AML-193 (cell line): Measurements from ENCODE around the gene U2AF2.

Source experiments
- DNase-seq, 2 experiments: peaks; one replicate each; lab custom pipeline; 2025; lab: John Stamatoyannopoulos, UW

Gene U2AF2

DNA sequence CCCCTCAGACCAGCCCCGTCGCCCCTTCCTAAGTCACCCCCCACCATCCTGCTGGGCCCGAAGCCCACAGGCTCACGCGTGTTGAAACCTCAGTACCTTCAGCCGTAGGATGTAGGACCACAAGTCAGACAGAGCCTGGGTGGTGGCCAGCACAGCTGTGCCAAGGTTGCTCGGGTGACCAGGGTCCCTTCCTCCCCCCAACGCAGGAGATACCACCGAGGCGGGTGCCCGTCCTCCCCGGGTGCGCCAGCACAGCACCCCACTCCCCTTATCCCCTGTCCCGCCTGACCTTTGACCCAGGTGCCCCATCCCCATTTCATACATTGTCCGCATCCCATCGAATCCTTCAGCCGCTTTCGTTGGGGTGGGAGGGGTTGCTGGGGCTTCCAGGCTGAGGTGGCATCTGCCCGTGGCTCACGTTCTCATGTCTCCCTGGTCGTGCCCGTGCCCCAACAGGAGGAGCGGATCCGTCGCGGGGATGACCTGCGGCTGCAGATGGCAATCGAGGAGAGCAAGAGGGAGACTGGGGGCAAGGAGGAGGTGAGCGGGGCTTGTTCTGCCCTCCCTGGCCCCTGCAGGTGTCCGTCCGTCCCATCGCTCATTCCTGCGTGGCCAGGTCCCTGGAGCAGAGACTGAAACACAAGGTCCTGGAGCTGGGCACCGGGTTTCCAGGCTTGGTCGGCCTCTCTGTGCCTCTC, 34.7 kb downstream of the U2AF2 start:
- no peak for DNase-seq

DNA sequence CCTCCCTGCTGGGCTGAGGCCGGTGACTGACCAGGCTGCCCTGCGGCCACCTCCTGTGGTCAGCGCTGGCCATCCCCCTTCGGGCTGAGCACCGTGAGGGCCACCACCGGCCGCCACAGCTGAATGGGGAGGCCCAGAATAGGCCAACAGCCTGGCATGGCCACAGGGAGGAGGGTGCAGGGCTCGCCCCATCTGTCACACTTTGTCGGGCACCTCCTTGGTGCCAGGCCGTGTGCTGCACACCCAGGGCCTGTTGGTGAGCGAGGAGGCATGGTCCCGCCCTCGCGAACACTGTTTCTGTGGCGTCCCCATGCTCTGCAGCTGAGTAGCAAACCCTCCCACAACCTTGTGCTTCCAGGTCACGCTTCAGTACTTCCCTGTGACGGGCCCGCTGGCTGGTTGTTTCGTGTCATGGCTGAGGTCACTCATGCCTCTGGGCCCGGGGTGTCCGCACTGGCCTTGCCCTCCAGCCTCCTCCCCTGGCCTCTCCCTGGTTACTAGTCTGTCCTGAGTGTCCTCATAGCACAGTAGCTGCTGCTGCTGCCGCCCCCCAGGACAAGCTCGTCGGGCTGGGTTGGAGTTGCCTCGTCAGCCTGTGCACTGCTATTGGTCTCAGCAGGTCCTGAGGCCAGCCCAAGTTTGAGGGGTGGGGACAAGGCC, 35.4 kb downstream of the U2AF2 start:
- DNase-seq, result no peak

DNA sequence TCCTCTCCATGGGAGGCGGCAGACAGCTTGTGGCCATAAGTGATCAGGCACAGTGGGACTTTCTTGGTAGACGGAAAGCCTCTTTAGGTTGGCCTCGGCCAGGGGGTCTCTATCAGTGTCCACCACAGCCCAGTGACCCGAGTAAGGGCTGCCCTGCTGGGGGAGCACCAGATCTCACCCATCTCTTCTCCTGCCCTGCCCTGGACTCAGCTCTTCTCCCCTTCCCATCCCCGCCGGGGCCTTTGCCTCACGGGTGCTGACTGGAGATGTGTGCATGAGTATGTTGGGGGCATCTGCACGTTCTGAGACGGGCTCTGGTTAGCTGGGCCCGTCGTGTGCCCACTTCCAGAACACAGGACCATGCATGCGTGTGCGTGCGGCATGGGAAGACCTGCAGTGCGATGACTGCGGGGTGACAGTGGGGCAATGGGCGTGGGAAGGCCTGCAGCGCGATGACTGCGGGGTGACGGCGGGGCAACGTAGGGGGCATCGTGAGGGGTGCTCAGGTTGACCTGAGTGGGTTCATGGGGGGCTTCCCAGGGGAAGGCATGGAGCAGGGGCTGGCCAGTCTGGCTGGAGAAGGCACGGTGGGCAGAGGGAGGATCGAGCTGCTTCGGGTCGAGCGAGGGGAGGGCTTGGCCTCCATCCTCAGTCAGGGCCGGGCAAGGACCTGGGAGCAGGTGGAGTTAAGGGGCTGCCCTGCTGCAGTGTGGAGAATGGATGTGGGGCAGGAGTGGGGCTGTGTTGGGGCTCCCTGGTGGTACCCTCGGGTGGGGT, 36.1 kb downstream of the U2AF2 start:
- DNase-seq, result no peak

- no peak for DNase-seq
Measured at GRCh38 chr19:55691561-55692481, 37.0 kb downstream of the U2AF2 start.

GRCh38 chr19:55692681-55693081, 37.8 kb downstream of the U2AF2 start:
- no peak for DNase-seq

DNA sequence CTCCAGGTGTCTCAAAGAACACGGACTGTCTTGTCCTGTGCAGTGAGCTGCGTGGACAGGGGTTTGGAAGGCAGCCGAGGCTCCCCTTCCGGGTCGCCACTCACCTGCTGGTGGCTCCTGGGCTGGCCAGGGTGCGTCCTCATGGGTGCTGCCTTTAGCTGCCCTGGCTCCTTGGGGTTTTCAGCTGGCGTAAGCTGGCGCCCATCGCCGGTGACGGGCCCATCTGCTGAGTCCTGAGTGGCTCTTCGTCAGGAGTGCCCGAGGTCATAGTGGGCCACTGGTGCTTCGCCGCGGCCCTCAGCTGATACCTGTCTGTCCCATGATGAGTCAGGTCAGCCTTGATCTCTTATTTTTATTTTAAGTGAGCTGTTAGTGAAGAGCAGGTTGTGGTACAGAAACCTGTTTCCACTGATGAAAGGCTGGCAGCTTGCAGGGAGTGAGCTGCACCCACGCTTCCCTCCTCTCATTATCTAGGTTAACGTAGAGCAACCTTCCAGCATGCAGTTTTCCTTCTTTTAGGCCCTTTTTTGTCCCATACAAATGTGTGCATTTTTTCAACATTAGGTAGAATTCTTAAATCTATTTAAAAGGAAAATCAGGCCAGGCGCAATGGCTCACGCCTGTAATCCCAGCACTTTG, 38.6 kb downstream of the U2AF2 start:
- DNase-seq, result no peak

- DNase-seq, result no peak
Measured at GRCh38 chr19:55694241-55694655, 39.4 kb downstream of the U2AF2 start.

DNA sequence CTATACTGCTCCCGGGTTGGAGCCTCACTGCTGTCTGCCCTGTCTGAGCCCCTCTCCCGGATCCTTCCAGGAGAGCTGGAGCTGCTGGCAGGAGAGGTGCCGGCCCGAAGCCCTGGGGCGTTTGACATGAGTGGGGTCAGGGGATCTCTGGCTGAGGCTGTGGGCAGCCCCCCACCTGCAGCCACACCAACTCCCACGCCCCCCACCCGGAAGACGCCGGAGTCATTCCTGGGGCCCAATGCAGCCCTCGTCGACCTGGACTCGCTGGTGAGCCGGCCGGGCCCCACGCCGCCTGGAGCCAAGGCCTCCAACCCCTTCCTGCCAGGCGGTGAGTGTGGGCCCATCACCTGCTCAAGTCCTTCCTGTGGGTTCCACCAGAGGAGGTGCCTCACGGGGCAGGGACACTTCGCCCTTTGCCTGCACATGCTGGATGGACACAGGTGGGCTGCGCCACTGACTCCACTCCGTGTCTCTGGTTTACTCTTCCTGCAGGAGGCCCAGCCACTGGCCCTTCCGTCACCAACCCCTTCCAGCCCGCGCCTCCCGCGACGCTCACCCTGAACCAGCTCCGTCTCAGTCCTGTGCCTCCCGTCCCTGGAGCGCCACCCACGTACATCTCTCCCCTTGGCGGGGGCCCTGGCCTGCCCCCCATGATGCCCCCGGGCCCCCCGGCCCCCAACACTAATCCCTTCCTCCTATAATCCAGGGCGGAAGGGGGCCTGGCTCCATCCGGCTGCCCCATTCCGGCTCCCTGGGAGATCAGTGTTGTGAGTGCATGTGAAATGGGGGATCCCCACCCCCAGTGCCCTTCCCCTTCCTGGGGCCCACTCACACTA, 40.0 kb downstream of the U2AF2 start:
- DNase-seq, result no peak

DNA sequence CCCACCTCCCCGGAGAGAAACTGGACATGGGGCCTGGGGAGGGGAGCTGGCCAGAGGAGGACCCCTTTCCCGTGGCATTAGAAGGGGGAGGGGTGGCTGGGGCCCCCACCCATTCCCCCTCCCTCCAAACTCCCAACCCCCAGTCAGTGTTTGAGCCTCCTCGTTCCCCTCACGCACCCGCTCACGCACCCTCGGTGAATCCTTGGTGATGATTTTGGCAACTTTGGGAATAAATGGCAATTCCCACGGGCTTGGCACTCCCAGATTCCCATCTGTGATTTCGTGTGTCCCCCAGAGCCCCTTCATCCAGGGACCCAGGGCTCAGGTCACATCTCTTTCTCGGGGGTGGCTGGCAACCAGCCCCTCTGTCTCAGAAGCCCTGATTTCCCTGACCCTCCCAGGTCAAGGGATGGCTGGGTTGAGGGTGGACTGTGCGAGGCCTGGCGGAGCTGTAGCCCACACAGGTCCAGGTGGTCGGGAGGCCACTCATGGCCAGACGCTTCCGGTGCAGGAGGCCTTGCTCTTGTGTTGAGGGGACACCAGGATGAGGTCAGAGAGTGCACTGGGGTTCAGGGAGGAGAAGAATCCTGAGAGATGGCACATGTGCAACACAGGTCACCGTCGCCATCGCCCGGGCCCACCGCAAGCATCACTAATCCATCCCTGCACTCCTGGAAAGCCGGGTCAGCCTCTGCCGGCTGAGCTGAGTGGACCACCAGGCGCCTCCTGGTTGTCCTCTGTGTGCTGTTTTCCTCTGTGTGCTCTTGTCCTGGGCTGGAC, 40.9 kb downstream of the U2AF2 start:
- DNase-seq, result no peak

DNA sequence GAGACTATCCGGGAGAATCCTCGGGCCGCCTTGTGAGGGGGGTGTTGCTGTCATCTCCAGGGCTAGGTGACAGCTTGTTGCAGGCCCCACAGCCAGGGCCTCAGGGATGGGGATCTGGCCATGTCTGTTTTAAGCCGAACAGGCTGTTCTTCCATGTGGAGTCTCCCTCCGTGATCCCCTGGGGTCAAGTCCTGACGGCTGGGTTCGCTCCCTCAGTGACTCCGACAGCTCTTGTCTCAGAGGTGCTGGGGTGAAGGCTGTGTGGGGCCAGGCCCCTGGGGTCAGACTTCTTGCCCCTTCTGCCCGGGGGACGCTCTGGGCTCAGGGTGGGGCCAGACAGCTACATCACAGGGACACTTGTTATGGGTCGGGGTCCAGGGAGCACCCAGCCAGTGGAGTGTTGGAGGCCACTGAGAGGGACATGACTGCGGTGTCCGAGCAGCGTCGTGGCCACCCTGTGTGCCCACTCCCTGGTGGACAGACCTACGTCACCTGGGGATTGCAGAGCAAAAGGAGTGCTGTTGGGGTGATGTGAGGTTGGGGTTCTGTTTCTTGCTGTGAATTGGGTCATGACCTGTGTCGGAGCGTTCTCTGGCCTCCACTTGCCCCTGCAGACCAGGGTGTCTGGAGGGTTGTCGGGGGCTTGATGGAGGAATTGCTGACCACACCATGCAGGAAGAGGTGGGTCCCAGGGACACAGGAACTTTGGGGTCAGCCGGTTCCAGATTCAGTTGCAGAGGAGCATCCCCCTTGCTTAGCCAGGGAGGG, 41.6 kb downstream of the U2AF2 start:
- no peak for DNase-seq

DNA sequence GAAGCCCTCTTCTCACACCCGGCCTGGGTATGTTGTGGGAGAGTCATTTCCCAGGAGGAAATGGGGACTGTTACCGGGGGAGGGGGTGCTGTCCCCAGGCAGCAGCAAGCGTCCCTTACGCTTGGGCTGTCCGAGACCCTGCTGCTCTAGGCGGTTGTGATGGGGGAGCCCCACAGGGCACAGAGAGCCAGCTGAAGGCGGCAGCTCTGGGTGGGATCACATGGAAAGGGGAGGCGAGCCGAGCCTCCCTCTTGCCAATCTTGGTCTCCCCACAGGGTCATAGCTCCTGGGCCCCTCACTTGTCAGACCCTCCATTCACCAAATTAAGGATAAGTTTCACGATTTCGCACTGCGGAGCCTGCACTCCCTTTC, 42.2 kb downstream of the U2AF2 start:
- no peak for DNase-seq

DNA sequence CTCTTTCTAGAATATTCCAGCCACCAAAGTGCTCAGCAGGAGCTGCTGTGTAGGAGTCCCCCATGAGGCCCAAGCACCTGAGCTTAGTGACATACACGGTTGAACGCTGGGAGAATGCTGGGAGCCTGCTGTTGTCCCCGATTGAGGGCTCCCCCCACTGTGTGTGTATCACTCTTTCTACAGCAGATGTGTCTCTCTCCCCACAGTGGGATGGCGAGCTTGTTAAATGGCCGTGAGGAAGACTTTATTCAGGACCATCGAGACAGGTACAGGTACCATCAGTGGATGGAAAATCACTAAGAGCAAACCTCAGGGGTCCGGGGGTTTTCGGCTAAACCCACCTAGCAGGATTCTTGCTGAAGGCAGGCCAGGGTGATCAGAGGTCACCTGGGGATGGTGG, 42.9 kb downstream of the U2AF2 start:
- no peak for DNase-seq

DNA sequence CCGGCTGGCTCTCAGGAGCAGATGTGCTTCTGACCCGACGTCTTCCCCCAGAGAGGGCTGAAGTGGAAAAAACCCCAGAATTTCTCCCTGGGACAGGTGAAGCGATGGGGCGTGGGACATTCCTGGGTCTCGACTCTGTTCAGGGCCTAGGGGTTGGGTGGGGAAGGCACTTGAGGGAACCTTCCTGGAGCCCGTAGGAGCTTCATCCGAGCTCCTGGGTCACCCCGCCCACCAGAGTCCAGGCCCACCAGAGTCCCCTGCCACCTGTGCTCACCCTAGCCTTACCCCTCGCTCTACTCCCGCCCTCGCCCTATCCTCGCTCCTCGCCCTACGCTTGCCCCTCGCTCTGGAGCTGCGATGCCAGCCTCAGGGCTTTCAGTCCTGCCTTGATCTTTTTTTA, 43.4 kb downstream of the U2AF2 start:
- no peak for DNase-seq

DNA sequence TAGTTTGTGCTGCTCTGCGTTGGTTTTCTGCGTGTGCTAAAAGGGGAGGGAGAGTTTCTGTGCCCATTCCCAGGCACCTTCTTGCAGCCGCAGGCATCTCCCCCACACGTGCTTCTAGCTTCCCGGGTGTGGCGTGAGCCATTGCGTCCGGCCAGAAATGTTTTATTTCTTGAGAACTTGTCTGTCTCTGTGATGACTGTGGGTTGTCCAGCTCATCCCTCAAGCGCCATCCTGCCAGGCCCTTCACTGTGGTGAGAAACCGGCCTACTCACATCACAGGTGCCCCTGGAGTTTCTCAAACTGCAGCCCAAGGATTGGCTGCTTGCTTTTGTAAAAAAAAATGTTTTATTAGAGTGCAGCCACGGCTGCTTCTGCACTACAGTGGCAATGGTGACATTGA, 44.4 kb downstream of the U2AF2 start:
- no peak for DNase-seq

- no peak for DNase-seq
Measured at GRCh38 chr19:55700813-55701212, 46.0 kb downstream of the U2AF2 start.

DNA sequence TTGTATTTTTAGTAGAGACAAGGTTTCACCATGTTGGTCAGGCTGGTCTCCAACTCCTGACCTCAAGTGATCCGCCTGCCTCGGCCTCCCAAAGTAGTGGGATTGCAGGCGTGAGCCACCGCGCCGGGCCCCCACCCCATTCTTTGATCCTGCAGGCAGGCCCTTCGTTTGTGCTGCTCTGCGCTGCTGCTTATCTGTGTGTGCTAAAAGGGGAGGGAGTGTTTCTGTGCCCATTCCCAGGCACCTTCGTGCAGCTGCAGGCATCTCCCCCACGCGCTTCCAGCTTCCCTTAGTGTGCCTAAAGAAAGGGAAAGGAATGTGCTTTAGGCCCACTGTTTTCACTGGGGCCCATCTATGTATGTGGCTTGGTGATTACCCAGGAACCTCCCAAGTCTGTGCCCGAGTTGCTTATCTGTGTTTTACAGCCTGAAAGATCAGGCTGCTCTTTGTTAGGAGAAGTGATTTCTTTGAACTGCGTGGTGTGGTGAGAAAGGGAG, 47.3 kb downstream of the U2AF2 start:
- no peak for DNase-seq

DNA sequence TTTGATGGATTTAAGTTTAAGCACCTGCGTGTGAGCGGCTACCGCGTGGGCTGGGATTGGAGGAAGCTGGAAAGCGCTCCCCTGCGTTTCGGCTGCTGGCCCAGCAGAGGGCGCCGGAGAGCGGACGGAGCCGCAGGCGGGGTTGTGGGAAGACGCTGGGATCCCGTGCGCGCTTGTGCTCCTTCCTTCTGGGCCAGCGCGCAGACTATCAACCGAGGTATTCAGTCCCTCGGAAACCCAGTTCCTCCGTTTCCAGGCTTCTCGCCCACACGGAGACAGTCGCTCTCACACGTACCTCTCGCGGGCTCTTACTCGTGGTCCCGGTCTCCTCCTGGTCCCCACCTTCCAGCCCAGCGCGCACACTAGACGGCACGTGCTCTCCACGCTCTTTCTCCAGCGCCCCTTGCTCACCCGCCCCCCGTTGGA, 49.0 kb downstream of the U2AF2 start:
- DNase-seq, result no peak

DNA sequence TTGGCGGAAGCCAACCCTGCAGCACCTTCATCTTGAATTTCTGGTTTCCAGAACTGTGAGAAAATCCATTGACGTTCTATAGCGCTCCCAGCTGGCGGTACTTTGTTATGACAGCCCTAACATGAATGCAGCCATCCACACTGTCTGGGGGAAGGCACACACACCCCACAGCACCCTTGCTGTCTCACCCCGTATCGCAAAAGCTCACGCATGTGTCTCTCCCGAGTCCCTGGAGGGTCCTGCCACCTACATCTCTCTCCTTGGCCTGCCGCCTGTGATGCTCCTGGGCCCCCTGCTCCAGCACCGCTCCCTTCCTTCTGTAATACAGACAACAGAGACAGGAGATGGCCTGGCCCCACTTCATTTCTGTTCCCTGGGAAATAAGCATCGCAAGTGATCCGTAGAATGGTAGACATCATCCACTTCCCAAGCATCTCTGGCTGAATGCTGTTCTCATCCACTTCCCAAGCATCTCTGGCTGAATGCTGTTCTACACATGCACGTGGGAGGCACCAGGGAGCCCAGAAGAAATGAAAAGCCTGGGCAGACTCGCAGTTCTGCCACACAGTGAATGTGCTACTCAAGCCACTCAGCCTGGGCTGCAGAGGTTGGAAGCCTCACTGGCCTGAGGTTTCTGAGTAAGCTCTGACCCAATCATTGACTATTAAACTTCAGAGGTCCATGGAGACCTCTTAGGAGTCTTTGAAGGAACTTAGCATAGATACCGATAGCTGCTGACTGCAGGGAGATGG, 49.8 kb downstream of the U2AF2 start:
- DNase-seq, result no peak
